K562 (cell line): ENCODE data around the gene MAGI2. TPM values are rescaled to one million over a fixed set of nuclear protein-coding genes. Genes with fewer than 3 reads are reported as not detected.

Experiments used
- PREB ChIP-seq: sonication (generic); formaldehyde crosslinking; IDR thresholded peaks from 2 replicates; pipeline ENCODE4 v1.8.1; 2023; ENCODE audit warnings: mild to moderate bottlenecking, missing genetic modification reagents
- ZNF407 ChIP-seq: fragments of 450-650 bp; IDR thresholded peaks from 2 replicates; pipeline ENCODE4 v1.6.1; 2016; ENCODE audit warnings: low read depth
- polyA plus RNA-seq, 8 experiments: library from polyadenylated mRNA; depleted of rRNA in 4 of 8; stranded (reverse) in 5 of 8; unstranded in 3 of 8; fragments of >200 nt; fragmentation: Nextera tagmentation in 2 of 8; fragmentation: Illumina TruSeq in 1 of 8; extraction: Ambion mirVana in 2 of 8; extraction: Trizol in 1 of 8; gene quantifications; 2 replicates each; pipeline versions ENCODE4 v1.2.1 to v1.2.3, GENCODE V29; 2011 to 2014; ENCODE audit warnings: inconsistent platforms in 1 of 8, missing spikeins in 1 of 8
- total RNA-seq, 7 experiments: library from RNA; depleted of rRNA in 6 of 7; stranded (reverse); fragments of >200 nt in 6 of 7; fragmentation: Illumina TruSeq in 2 of 7; extraction: Trizol in 2 of 7; gene quantifications; 2 replicates each; pipeline versions ENCODE4 v1.2.1 to v1.2.3, GENCODE V29; 2011 to 2021; ENCODE audit warnings: low replicate concordance in 1 of 7

The MAGI2 gene
- total and polyA plus RNA-seq, 9 of the 15 experiments (the other 6 are each of a cell fraction or from before 2014, with no cell fraction given): 0.27 to 1.4 (median 0.70) TPM

GRCh38 chr7:78118470-78118869 is 1335.0 kb downstream of the MAGI2 start (continued):
- TF ChIP-seq ZNF407: no peak
- TF ChIP-seq PREB: no peak
- TF ChIP-seq, all 486 proteins: peak for 0
